Ureter (tissue), 1 donor: ENCODE results near the gene KRTAP10-10. TPM values are rescaled to one million over a fixed set of nuclear protein-coding genes. Genes with fewer than 3 reads are reported as not detected.
"Not testable (repeated sequence)": the region's sequence is repeated elsewhere in the genome, so short reads cannot be mapped to it uniquely, and the experiment has no call there.

ENCODE experiments used
- DNase-seq: peaks from one replicate; pipeline ENCODE4 v3.0.0-alpha.2; 2020; ENCODE audit warnings: low spot score
- total RNA-seq: library from RNA; stranded (reverse); gene quantifications from one replicate; pipeline ENCODE4 v1.2.4, GENCODE V29; 2023
- donor health status: DM: yes; HTN: yes; CAD: no.

The KRTAP10-10 gene
- total RNA-seq, 1 donor from 2014 or later: not detected

- DNase-seq: no peak
Measured at GRCh38 chr21:44650265-44650972, 13.3 kb downstream of the KRTAP10-10 start.

- DNase-seq: no peak
Measured at GRCh38 chr21:44650973-44651675, 14.0 kb downstream of the KRTAP10-10 start.

GRCh38 chr21:44653123-44653522 lies 16.0 kb downstream of the KRTAP10-10 start:
- no peak for DNase-seq

DNA sequence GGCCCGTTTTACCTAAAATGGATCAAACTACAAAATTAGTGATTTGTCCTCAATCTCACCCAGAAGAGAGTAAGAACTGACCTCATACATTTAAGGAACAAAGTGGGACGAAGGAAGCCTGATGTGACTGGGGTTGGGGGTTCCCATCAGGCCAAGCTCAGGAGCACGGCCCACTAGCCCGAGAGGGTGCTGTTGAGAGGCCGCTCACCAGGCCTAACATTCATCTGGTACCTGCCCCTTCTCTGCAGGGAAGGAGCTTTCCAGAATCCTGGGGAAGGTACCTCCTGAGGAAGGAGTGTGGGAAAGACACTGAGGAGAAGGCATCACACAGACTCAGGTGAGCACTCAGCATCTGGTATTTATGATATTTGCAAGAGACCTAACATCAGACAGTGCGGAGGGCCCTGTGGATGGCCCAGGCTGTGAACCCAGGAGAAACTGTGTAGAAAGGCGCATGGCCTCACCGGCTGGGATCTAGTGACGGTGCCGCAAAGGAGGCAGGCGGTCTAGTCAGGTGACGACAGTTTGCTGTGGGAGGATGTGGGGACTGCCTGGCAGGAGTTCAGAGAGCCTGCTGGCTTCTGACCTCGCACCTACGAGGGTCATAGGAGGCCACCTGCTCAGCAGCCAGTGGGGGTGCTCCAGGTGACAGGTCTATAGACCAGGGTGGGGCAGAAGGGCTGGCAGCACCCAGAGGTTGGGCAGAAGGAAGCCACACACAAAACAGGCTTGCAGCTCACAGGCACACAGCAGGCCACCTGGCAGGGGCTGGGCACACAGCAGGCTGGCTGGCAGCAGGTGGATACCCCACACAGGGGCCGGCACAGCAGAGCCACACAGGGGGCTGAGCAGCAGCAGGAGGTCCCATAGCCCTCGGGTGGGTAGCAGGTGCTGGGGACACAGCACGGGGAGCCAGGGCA lies 16.8 kb downstream of the KRTAP10-10 start:
- DNase-seq: no peak

- no peak for DNase-seq
Measured at GRCh38 chr21:44654576-44655175, 17.5 kb downstream of the KRTAP10-10 start, which contains the start of gene KRTAP12-4. KRTAP12-4 (minus strand) TSS chr21:44654659; CDS start chr21:44654614, 45 bp downstream.

DNA sequence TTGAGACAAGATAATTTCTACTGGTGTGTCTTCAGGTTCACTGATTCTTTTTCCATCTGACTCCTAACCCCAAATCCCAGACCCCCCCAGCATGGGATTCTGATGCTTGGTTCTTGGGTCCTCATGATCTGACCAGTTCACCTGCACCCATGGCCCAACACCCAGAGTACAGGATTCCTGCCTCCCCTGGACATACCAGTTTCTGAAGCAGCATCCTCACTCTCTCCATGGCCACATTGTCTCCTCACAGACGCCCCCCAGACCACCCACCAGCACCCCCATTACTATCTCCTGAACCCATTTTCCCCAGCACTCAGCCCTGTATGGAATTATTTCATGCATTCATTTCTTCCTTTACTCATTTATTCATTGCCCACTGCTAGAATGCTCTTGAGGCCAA lies 19.7 kb downstream of the KRTAP10-10 start:
- DNase-seq: no peak

DNA sequence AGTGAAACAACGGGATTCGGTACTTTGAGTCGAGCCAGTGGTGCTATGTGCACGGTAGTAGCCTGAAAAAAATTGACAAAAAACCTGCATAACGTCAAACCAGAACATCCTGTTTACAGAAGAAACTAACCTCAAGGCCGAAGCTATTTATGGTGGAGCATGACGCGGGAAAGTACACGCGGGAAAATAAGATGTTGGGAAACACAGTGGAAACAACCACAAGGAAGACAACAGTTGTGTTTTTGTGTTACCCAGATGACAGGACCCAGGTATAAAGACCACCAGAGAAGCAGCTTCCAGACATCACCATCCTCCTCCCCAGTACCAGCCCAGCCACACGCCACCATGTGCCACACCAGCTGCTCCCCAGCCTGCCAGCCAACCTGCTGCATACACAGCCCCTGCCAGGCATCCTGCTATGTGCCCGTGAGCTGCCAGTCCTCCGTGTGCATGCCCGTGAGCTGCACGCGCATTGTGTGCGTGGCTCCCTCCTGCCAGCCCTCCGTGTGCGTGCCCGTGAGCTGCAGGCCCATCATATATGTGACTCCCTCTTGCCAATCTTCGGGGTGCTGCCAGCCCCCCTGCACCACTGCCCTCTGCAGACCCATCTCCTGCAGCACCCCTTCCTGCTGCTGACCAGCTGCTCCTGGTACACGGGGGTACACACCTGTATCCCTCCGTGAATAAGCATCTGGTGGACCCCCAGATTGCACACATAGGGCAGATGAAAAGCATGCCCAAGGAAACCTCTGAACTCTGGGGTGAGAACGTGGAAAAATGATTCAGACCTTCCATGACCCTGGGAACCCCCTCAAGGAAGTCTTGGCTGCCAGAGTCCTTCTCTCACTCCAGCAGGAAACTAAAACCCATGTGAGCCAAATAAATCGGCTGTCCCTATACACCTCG lies 20.7 kb downstream of the KRTAP10-10 start, which contains the start of gene KRTAP12-3:
KRTAP12-3 (plus strand) TSS at position 298 of the 906 bp plus-strand sequence; CDS start at position 346, 48 bp downstream.
- DNase-seq: no peak

- DNase-seq: no peak
Measured at GRCh38 chr21:44658541-44658910, 21.4 kb downstream of the KRTAP10-10 start.

GRCh38 chr21:44658913-44659595 lies 21.9 kb downstream of the KRTAP10-10 start:
- no peak for DNase-seq

GRCh38 chr21:44661567-44661966 lies 24.4 kb downstream of the KRTAP10-10 start:
- DNase-seq: not testable (repeated sequence)

- no peak for DNase-seq
Measured at GRCh38 chr21:44664691-44665090, 27.5 kb downstream of the KRTAP10-10 start.

DNA sequence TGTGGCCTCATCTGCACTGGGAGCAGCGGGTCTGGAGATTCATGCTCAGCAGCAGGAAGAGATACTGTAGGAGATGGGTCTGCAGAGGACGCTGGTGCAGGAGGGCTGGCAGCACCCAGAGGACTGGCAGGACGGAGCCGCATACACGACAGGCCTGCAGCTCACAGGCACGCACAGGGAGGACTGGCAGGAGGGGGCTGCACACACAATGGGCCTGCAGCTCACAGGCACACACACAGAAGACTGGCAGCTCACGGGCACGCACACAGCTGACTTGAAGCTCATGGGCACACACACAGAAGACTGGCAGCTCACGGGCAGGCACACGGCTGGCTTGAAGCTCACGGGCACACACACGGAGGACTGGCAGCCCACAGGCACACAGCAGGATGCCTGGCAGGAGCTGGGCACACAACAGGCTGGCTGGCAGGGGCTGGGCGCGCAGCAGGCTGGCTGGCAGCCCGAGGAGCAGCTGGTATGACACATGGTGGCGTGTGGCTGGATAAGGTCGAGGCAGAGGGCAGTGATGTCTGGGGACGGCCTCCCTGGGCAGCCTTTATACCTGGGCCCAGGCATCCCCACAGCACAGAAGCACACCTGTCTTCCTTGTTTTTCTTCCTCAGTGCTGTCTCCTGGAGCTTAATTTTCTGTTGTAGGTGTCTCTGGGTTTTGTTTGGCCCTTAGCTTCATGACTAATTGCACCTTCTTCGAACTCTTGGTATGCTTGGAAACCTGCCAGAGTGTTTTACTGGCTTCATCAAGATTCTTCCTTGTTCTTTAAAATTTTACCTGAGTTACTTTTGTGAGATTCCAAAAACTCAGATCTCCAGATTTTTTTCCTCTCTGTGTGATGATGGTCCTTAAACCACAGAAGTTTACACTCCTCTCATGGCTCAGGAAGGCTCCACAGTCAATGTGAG lies 29.5 kb downstream of the KRTAP10-10 start, which contains the start of gene KRTAP12-2:
KRTAP12-2 (minus strand) TSS at position 527 of the 920 bp plus-strand sequence; CDS start at position 486, 41 bp downstream.
- DNase-seq: no peak

GRCh38 chr21:44667612-44668011 lies 30.5 kb downstream of the KRTAP10-10 start:
- no peak for DNase-seq

DNA sequence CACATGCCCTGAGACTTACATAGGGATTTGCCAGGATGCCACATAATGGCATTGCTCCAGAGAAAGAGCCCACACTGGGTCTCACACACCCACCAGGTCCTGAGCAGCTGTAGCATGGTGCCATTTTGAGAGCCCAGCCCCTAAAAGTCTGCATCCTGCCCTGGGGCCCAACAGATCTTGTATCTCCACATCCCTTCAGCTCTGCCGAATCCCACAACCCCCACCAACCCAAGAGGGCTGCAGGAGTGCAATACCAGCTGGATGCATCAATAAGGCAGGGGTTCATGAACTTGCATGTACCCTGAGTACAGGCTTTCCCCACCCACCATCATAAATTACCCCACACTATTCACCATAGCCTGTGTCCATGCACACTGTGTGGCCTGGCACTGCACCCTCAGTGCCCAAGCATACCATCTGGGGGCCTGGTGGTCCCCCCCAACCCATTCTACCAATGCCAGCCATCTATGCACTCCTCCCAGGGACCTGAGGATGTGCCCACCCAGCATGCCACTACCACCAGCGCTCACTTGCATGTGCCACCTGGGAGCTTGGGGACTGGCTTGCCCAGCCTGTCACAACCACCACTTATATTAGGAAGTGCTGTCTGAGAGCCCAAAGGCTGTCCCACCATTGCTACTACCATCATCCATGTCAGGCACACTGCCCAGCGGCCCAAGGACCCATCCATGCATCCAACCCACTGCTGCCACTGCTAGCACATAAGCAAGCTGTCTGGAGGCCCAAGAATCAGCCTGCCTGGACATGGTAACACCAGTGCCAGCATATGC lies 33.7 kb downstream of the KRTAP10-10 start:
- DNase-seq: no peak

- DNase-seq: no peak
Measured at GRCh38 chr21:44671911-44672310, 34.8 kb downstream of the KRTAP10-10 start.

GRCh38 chr21:44677881-44678280 lies 40.7 kb downstream of the KRTAP10-10 start:
- DNase-seq: no peak

DNA sequence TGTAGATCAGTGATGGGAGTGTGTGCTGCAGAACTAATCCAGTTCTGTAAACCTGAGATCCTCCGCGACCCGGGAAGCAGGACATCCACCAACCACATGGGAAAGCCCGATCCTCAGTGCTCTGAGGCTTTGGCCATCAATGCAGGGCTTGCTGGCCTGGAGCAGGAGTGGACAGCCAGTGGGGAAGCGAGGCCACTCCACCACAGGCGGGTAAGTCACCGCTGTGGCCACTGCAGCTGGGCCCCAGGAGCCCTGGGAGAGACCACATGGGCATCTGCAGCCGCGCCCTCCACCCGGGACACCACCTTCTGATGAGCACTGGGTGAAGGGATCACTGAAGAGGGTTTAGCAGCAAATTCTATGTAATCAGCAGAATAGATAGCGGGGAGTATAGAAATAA lies 44.0 kb downstream of the KRTAP10-10 start:
- no peak for DNase-seq
